Stimulated activated CD4-positive, alpha-beta T cell treated with anti-CD3 and anti-CD28 coated beads, Interleukin-4, amount 100 ng/mL, for 4 hours (primary cell): Measurements from ENCODE around the gene CASKIN1.

ENCODE experiments used
- DNase-seq, 2 experiments: peaks; one replicate each; pipeline ENCODE4 v3.0.0-alpha.2; 2020

The CASKIN1 gene

GRCh38 chr16:2233046-2233775 is 36.8 kb upstream of the CASKIN1 start:
- no peak for DNase-seq

GRCh38 chr16:2232094-2232990 is 35.9 kb upstream of the CASKIN1 start:
- DNase-seq = no peak

GRCh38 chr16:2231016-2231931 is 34.9 kb upstream of the CASKIN1 start:
- DNase-seq = no peak

- DNase-seq = no peak
These were observed 34.0 kb upstream of the CASKIN1 start for GRCh38 chr16:2230376-2230775.

GRCh38 chr16:2229632-2230250 is 33.3 kb upstream of the CASKIN1 start:
- DNase-seq = no peak

- no peak for DNase-seq
These were observed 32.7 kb upstream of the CASKIN1 start for GRCh38 chr16:2229091-2229490.

- DNase-seq = no peak
These were observed 31.9 kb upstream of the CASKIN1 start for GRCh38 chr16:2228161-2228824.

- DNase-seq = no peak
These were observed 30.5 kb upstream of the CASKIN1 start for GRCh38 chr16:2226918-2227317.

GRCh38 chr16:2226245-2226793 is 29.9 kb upstream of the CASKIN1 start:
- DNase-seq = no peak

- DNase-seq = peak in 1 of 2 experiments; percentile 4
These were observed 27.6 kb upstream of the CASKIN1 start for GRCh38 chr16:2223942-2224486.

- peak; percentile 99 for DNase-seq
These were observed 27.0 kb upstream of the CASKIN1 start, which contains the start of gene E4F1 for GRCh38 chr16:2223221-2223941. Gene E4F1, plus strand, starts transcription at chr16:2223591. Its CDS starts 23 bp downstream, at chr16:2223614.

GRCh38 chr16:2216330-2216729 is 19.9 kb upstream of the CASKIN1 start:
- DNase-seq = no peak

- DNase-seq = no peak
These were observed 18.2 kb upstream of the CASKIN1 start, which contains the start of gene PGP for GRCh38 chr16:2214719-2214968. Gene PGP, minus strand, starts transcription at chr16:2214840. Its CDS starts 63 bp downstream, at chr16:2214777.

- no peak for DNase-seq
These were observed 17.7 kb upstream of the CASKIN1 start for GRCh38 chr16:2213817-2214718.

GRCh38 chr16:2212362-2213324 is 16.2 kb upstream of the CASKIN1 start:
- no peak for DNase-seq

GRCh38 chr16:2211923-2212347 is 15.5 kb upstream of the CASKIN1 start:
- no peak for DNase-seq

GRCh38 chr16:2210386-2211365 is 14.3 kb upstream of the CASKIN1 start, which contains the start of gene BRICD5:
Gene BRICD5, minus strand, starts transcription at chr16:2210863. Its CDS starts 30 bp downstream, at chr16:2210833.
- DNase-seq = no peak
